ENCODE results near the gene ST6GALNAC5.

Gene ST6GALNAC5

DNA sequence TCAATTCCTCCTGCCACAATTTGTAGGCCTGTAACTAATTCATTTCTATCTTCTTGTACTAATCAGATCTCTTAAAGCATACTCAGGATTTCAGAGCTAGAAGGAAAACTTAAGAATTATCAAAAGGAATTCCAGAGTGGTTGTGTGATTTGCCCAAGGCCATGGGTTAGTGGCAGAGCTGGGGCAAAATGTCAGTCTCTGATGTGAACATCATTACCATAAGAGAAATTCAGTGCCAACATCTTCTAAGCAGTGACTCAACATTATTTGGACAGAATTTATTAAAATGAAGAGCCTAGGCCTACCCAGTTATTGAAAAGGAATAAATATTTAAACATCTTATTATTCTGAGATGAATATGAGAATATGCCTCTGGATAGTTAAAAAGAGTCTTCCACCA, 14.5 kb downstream of the ST6GALNAC5 start:
- TF ChIP-seq GATA2 (IDR thresholded peaks at IDR 0.05; ENCODE audit: low read depth, low read length) (no peak), GATA3 (IDR thresholded peaks at IDR 0.05; ENCODE audit: low read depth, low read length) (no peak)

DNA sequence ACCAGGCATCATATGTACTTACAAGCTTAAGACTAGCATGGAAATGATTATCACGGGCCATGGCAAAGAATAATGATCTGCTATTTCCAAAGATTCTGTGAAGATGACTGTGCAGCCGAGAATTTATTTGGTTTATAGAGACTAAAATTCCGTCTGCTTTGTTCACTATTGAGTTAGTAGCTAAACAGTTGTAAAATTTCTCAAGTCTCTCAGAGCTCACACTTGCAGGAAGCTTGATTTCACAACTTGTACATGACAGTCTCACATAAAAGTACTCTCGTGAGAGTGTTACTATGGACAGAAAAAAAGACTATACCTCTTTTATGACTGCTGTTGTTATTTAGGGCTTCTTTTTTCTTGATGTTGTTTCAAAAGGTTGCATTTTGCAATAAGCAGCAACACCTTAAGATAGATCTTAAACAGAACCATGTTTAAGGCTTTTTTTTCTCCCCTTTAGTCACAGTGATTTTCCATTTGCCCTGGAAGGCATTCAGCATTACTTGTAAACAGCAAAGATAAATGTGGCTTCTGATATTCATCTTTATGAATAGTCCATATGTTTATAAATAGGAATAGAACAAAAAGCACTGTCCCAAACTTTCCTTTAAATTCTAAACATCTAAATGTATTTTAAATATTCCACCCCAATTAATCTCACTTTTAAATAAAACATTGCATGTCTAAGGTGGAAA, 24.8 kb downstream of the ST6GALNAC5 start:
- no peak for TF ChIP-seq GATA2 (IDR thresholded peaks at IDR 0.05; ENCODE audit: low read depth, low read length)

- no peak for TF ChIP-seq GATA3 (IDR thresholded peaks at IDR 0.05; ENCODE audit: low read depth, low read length)
- no peak for TF ChIP-seq GATA2 (IDR thresholded peaks at IDR 0.05; ENCODE audit: low read depth, low read length)
Observed at GRCh38 chr1:76892675-76893074, 25.4 kb downstream of the ST6GALNAC5 start.

DNA sequence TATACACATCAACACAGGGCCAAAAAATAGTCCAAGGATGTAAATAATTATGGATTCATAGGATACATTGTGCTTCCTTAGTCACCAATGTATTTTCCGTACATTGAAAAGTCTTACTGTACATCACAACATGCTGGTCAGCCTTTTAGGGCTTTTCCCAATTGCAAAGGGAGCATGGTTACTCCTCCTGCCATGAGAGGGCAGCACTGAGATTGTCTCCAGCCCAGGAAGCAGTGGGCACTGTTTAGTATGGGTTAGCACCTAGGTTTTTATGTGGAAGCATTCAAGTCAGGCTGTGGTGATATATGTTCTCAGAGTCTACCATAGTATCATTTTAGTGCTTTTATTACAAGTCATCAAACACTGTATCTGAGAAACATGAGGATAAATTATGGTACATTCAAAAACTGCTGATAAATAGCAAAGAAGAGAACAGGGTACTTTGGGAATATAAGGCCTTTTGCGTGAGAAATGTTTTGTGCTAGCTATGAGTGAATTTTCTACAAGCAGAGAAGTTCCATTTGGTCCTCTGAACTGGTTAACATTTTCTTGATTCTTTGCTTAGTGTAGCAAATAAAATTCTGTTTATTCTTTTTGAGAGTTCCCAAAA, 34.0 kb downstream of the ST6GALNAC5 start:
- no peak for TF ChIP-seq GATA2 (IDR thresholded peaks at IDR 0.05; ENCODE audit: low read depth, low read length)
- no peak for TF ChIP-seq GATA3 (IDR thresholded peaks at IDR 0.05; ENCODE audit: low read depth, low read length)

- no peak for TF ChIP-seq GATA3 (IDR thresholded peaks at IDR 0.05; ENCODE audit: low read depth, low read length)
- no peak for TF ChIP-seq GATA2 (IDR thresholded peaks at IDR 0.05; ENCODE audit: low read depth, low read length)
Observed at GRCh38 chr1:76905876-76906595, 38.8 kb downstream of the ST6GALNAC5 start.

- no peak for TF ChIP-seq GATA3 (IDR thresholded peaks at IDR 0.05; ENCODE audit: low read depth, low read length)
- TF ChIP-seq GATA2 (IDR thresholded peaks at IDR 0.05; ENCODE audit: low read depth, low read length) = no peak
Observed at GRCh38 chr1:76909311-76909710, 42.0 kb downstream of the ST6GALNAC5 start.

- TF ChIP-seq GATA2 (IDR thresholded peaks at IDR 0.05; ENCODE audit: low read depth, low read length) (no peak), GATA3 (IDR thresholded peaks at IDR 0.05; ENCODE audit: low read depth, low read length) (no peak)
Observed at GRCh38 chr1:76919085-76919484, 51.8 kb downstream of the ST6GALNAC5 start.

DNA sequence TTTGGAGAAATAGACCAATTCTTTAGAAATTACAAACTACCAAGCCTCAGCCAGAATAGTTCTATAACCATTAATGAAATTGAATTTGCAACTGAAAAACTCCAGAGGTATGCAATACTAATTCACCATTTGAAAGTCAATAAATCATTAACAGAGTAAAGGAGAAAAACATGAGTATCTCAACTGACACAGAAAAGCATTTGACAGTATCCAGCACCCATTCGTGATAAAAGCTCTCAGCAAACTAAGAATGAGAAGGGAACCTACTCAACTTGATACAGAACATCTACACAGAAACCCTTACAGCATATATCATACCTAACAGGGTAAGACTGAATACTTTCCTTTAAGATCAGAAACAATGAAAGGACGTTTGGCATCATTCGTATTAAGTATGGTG, 54.3 kb downstream of the ST6GALNAC5 start:
- no peak for TF ChIP-seq GATA2 (IDR thresholded peaks at IDR 0.05; ENCODE audit: low read depth, low read length)
- TF ChIP-seq GATA3 (IDR thresholded peaks at IDR 0.05; ENCODE audit: low read depth, low read length) = no peak

DNA sequence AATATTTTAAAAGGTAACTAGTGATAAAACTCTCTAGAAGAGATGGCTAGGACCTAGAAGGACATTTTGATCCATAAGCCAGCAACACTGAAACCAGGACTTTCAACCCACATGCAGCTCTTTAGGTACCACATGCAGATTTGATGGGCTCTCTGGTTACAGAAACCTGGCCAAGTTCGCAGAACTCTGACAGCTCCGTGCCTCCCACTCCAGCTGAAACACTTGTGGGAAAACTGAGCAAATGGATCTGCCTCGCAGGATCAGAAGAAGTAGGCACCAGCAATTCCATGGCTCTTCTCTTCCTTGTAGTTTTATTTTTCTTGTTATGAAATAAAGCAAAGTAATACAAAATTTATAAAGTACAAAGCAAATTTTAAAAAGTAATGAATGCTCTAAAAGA, 58.5 kb downstream of the ST6GALNAC5 start:
- TF ChIP-seq GATA3 (IDR thresholded peaks at IDR 0.05; ENCODE audit: low read depth, low read length) (no peak), GATA2 (IDR thresholded peaks at IDR 0.05; ENCODE audit: low read depth, low read length) (no peak)

- no peak for TF ChIP-seq GATA2 (IDR thresholded peaks at IDR 0.05; ENCODE audit: low read depth, low read length)
- TF ChIP-seq GATA3 (IDR thresholded peaks at IDR 0.05; ENCODE audit: low read depth, low read length) = no peak
Observed at GRCh38 chr1:76928522-76928921, 61.2 kb downstream of the ST6GALNAC5 start.

DNA sequence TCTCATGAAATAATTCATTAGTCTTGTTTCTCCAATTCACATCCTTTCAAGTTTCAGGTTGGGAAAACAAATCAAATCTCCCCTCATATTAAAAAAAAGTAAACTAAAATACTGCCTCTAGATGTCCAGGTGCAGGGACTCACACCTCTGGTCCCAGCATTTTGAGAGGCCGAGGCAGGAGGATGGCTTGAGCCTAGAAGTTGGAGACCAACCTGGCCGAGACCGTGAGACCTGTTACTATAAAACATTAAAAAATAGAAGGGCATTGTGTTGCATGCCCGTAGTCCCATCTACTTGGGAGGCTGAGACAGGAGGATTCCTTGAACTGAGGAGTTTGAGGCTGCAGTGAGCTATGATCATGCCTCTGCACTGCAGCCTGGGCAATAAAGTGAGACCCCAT, 61.9 kb downstream of the ST6GALNAC5 start:
- TF ChIP-seq GATA2 (IDR thresholded peaks at IDR 0.05; ENCODE audit: low read depth, low read length) (no peak), GATA3 (IDR thresholded peaks at IDR 0.05; ENCODE audit: low read depth, low read length) (no peak)

DNA sequence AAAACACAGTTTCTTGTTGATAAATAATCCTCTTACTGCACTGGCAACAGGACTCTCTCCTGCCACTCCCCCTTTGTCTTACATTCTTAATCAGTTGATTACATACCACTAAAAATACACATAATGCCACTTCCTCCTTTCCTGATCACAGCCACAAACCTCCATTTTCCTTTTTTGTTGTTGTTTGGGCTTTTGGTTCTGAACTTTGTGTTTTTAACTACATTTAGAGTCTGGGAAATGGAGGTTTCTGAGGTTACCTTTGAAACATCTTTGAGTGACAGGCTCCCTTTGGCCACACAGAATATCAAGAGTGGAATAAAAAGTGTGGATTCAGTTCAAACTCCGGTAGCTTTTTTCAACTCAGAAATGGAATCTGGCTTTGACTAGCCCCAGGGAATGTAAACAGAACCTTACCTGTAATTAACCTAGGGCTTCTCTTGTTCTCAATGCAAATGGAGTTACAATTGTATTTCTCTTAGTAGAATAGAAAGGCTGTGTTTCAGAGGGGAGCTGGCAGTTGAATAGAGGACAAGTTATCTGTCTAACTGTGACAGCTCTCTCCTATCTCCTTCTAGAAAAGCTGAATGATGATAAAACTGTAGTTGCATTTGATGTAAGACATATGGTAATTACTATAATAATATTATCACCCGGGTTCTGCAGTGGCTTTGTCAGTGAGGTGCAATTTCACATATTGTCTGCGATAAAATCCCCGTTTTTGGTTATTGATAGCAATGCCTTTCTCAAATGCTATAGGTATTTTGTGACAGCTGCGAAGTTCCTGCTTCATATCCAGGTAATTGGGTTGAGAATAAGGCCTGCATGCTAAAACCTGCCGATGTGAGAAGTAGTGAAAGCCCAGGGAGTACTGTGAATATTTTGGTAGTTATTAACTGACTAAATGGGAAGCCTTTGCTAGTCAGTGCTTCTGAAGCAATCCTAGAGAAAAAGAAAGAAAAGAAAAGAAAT, 66.9 kb downstream of the ST6GALNAC5 start:
- TF ChIP-seq GATA2 (IDR thresholded peaks at IDR 0.05; ENCODE audit: low read depth, low read length) = no peak
- TF ChIP-seq GATA3 (IDR thresholded peaks at IDR 0.05; ENCODE audit: low read depth, low read length) = no peak

DNA sequence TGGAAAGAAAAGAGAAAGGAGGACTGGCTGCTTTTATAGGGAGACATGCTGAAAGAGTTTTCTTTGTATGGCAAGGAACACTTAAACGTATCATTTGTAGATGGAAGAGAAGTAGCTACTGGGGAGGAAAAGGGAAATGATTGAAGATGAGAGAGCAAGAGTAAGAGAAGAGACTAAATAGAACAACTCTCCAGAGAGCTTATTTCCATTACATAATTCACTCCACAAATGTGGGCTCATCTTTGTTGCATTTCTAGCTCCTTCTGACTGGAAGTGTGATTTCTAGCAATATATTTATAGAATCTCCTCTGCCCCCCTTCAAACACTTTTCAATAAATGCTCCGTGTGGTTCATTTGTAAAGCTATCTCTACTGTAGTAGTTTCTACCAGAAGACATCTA, 71.0 kb downstream of the ST6GALNAC5 start:
- no peak for TF ChIP-seq GATA3 (IDR thresholded peaks at IDR 0.05; ENCODE audit: low read depth, low read length)
- no peak for TF ChIP-seq GATA2 (IDR thresholded peaks at IDR 0.05; ENCODE audit: low read depth, low read length)
